ENCODE measurements around the gene TMPRSS7. TPM values are rescaled to one million over a fixed set of nuclear protein-coding genes. Genes with fewer than 3 reads are reported as not detected.
"Not testable (repeated sequence)": the region's sequence is repeated elsewhere in the genome, so short reads cannot be mapped to it uniquely, and the experiment has no call there.

TMPRSS7 gene
- total RNA-seq, 1 experiment from 2014 or later = not detected

GRCh38 chr3:112046599-112046998 is 12.1 kb downstream of the TMPRSS7 start:
- DNase-seq (ENCODE audit: low read depth) = no peak
- in situ Hi-C loops (cut with HindIII; ENCODE audit: low pct_unique_long_range_greater_than_20kb, low sequenced_read_pairs) = no loop called here

- no peak for DNase-seq (ENCODE audit: low read depth)
- in situ Hi-C loops (cut with HindIII; ENCODE audit: low pct_unique_long_range_greater_than_20kb, low sequenced_read_pairs) = no loop called here
Observed at GRCh38 chr3:112047264-112047663, 12.7 kb downstream of the TMPRSS7 start.

GRCh38 chr3:112048911-112049310 is 14.4 kb downstream of the TMPRSS7 start:
- in situ Hi-C loops (cut with HindIII; ENCODE audit: low pct_unique_long_range_greater_than_20kb, low sequenced_read_pairs) = no loop called here
- no peak for DNase-seq (ENCODE audit: low read depth)

- in situ Hi-C loops (cut with HindIII; ENCODE audit: low pct_unique_long_range_greater_than_20kb, low sequenced_read_pairs) = no loop called here
Observed at GRCh38 chr3:112053229-112053628, 18.7 kb downstream of the TMPRSS7 start.

GRCh38 chr3:112056451-112056929 is 22.0 kb downstream of the TMPRSS7 start:
- no peak for DNase-seq (ENCODE audit: low read depth)
- in situ Hi-C loops (cut with HindIII; ENCODE audit: low pct_unique_long_range_greater_than_20kb, low sequenced_read_pairs) = no loop called here

More at GRCh38 chr3:112053229-112053628, 18.7 kb downstream of the TMPRSS7 start:
- DNase-seq (ENCODE audit: low read depth) = no peak

GRCh38 chr3:112059497-112059896 is 25.0 kb downstream of the TMPRSS7 start:
- no peak for DNase-seq (ENCODE audit: low read depth)
- in situ Hi-C loops (cut with HindIII; ENCODE audit: low pct_unique_long_range_greater_than_20kb, low sequenced_read_pairs) = no loop called here

GRCh38 chr3:112061152-112061551 is 26.6 kb downstream of the TMPRSS7 start:
- DNase-seq (ENCODE audit: low read depth) = peak; percentile 75
- in situ Hi-C loops (cut with HindIII; ENCODE audit: low pct_unique_long_range_greater_than_20kb, low sequenced_read_pairs) = no loop called here

GRCh38 chr3:112072387-112073060 is 38.0 kb downstream of the TMPRSS7 start:
- in situ Hi-C loops (cut with HindIII; ENCODE audit: low pct_unique_long_range_greater_than_20kb, low sequenced_read_pairs); DNase-seq (ENCODE audit: low read depth): not testable (repeated sequence)

GRCh38 chr3:112074006-112074405 is 39.5 kb downstream of the TMPRSS7 start:
- no peak for DNase-seq (ENCODE audit: low read depth)
- in situ Hi-C loops (cut with HindIII; ENCODE audit: low pct_unique_long_range_greater_than_20kb, low sequenced_read_pairs) = no loop called here

GRCh38 chr3:112074616-112075497 is 40.3 kb downstream of the TMPRSS7 start:
- peak; percentile 94 for DNase-seq (ENCODE audit: low read depth)
- in situ Hi-C loops (cut with HindIII; ENCODE audit: low pct_unique_long_range_greater_than_20kb, low sequenced_read_pairs) = no loop called here

- in situ Hi-C loops (cut with HindIII; ENCODE audit: low pct_unique_long_range_greater_than_20kb, low sequenced_read_pairs) = no loop called here
- no peak for DNase-seq (ENCODE audit: low read depth)
Observed at GRCh38 chr3:112078125-112079083, 43.9 kb downstream of the TMPRSS7 start.

GRCh38 chr3:112083239-112083638 is 48.7 kb downstream of the TMPRSS7 start:
- in situ Hi-C loops (cut with HindIII; ENCODE audit: low pct_unique_long_range_greater_than_20kb, low sequenced_read_pairs) = no loop called here
- DNase-seq (ENCODE audit: low read depth) = no peak

GRCh38 chr3:112084980-112085705 is 50.6 kb downstream of the TMPRSS7 start:
- DNase-seq (ENCODE audit: low read depth) = no peak
- in situ Hi-C loops (cut with HindIII; ENCODE audit: low pct_unique_long_range_greater_than_20kb, low sequenced_read_pairs) = no loop called here

- no peak for DNase-seq (ENCODE audit: low read depth)
- in situ Hi-C loops (cut with HindIII; ENCODE audit: low pct_unique_long_range_greater_than_20kb, low sequenced_read_pairs) = no loop called here
Observed at GRCh38 chr3:112085735-112086075, 51.2 kb downstream of the TMPRSS7 start.

- in situ Hi-C loops (cut with HindIII; ENCODE audit: low pct_unique_long_range_greater_than_20kb, low sequenced_read_pairs) = no loop called here
- peak; percentile 83 for DNase-seq (ENCODE audit: low read depth)
Observed at GRCh38 chr3:112086076-112086854, 51.7 kb downstream of the TMPRSS7 start, which contains the start of gene C3orf52. Gene C3orf52 (plus strand): TSS chr3:112086389. CDS start chr3:112086408, 19 bp downstream.

GRCh38 chr3:112086875-112087524 is 52.5 kb downstream of the TMPRSS7 start:
- in situ Hi-C loops (cut with HindIII; ENCODE audit: low pct_unique_long_range_greater_than_20kb, low sequenced_read_pairs) = no loop called here
- DNase-seq (ENCODE audit: low read depth) = no peak

Data from Caki2 (cell line).